Measurements from ENCODE around the gene PFN3.

The PFN3 gene, protein sequence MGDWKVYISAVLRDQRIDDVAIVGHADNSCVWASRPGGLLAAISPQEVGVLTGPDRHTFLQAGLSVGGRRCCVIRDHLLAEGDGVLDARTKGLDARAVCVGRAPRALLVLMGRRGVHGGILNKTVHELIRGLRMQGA

DNA sequence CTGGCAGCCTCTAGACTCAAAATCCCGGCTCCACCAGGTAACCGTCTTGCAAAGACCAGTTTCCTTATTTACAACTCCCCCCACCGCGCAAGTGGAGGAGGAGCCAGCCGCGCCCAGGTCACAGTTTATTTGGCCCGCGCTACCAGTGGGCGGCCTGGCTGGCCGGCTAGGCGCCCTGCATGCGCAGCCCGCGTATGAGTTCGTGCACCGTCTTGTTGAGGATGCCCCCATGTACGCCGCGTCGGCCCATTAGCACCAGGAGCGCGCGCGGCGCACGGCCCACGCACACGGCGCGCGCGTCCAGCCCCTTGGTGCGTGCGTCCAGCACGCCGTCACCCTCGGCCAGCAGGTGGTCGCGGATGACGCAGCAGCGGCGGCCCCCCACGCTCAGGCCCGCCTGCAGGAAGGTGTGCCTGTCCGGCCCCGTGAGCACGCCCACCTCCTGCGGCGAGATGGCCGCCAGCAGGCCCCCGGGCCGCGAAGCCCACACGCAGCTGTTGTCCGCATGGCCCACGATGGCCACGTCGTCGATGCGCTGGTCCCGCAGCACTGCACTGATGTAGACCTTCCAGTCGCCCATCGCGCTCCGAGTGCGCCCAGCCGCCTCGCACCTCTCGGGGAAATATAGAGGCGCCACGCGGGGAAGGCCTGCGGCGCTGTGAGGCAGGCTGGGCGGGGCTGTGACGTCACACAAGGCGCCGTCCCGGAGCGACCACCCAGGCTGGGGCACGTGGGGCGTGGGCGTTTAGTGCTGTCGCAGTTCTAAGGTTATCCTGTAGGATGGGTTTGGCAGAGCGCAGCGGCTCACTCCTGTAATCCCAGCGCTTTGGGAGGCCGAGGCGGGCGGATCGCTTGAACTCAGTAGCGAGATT, at the start of gene PFN3:
Gene PFN3 (minus strand): TSS at position 665 of the 872 bp plus-strand sequence. CDS start 85 bp downstream, at position 580.
- DNase-seq (ENCODE audit: low spot score) = no peak

DNA sequence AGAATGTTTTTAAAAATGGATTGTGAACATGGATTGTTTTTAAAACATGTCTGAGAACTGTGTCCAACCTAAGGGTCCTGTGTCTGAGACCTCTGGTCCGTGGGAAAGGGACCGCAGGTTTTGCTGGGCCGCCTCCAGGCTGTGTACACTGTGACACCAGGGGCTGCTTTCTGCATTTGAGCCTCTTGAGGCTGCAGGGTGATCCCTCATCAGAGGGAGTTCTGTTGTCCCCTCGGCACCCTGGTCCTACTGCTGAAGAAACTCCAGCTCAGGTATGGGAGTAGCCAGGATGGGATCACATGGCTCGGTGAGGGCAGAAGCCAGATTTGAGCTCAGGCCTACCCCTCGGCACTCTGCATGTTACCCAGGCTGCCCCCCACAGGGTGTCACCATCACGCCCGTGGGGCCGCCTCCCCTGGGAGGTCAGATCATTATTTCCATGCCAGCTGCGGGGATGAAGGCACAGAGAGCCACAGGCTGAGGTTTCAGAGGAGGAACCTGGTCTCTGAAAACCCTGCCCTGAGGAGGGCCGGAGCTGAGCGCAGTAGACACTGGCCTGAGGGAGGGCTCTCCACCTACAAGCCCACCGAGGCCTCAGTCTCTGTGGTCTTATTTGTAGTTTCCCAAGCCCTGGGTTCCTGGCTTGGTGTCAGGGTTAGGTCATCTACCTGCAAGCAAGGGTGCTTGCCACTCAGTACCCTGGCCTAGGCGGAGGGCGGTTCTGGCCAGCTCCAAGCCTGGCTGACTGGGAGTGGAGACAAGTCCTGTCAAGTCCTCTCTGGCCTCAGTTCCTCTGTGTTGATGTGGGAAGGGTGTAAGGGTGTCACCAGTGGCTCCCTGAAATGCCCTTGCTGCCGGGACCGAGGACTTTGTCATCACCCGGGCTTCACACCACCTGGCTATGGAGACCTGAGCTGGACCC, 48.9 kb upstream of the PFN3 start:
- DNase-seq (ENCODE audit: low spot score) = no peak

DNA sequence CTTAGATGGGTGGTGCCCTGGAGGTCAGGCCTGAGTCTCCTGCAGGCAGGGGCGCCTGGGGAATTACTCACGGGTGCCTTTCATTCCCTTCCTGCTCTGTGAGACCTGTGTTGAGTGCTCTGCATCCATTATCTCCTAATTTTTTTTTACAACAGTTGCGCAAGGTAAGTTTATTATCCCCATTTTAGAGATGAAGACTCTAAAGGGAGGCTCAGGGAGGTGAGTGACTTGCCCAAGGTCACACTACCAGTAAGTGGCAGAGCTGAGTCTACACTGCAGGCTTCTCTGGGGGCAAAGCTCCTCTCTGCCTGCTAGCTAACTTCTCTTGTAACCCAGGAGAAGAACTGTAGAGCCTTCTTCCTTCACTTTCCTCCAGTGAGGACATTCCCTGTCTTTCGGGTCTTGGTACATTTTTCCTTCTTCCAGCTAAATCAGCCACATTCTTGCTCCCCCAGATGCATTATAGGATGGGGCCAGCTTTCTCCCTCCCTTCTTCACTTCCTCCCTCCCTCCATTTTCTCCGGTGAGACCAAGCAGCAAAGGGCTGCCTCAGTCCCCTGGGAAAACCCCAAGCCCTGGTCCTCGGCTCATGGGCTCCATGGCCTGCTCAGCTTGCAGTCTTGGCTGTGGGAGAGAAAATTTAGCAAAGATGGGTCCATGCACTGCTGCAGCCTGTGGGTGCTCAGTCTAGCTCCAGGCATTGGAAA, 47.9 kb upstream of the PFN3 start:
- no peak for DNase-seq (ENCODE audit: low spot score)

DNA sequence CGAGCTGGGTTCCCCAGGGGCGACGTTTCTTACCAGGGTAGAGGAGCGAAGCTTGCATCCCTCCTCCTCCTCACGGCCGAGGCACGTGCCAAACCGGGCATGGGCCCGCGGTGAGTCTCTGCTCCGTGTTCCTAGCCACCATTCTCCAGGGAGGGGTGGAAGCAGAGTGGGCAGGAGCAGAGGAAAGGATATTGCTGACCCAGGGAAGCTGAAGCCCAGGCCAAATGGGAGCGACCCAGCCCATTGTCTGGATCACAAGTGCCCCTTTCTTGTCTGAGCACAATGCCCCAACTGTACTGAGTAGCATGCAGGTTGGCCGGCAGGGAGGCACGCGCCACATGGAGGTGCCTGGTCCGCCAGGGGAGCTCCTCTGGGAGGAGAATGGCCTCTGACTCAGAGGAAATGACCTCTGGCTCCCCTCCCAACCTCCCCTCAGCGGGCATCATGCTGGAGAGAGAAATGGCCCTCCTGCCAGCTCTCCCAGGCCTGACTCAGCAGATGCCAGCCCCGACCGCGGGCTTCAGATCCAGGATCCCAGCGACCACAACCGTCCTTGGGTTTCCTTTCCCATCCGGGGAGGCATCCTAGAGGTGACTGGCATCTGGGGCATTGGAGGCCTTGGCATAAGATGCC, 47.3 kb upstream of the PFN3 start:
- peak; percentile 92 for DNase-seq (ENCODE audit: low spot score)

DNA sequence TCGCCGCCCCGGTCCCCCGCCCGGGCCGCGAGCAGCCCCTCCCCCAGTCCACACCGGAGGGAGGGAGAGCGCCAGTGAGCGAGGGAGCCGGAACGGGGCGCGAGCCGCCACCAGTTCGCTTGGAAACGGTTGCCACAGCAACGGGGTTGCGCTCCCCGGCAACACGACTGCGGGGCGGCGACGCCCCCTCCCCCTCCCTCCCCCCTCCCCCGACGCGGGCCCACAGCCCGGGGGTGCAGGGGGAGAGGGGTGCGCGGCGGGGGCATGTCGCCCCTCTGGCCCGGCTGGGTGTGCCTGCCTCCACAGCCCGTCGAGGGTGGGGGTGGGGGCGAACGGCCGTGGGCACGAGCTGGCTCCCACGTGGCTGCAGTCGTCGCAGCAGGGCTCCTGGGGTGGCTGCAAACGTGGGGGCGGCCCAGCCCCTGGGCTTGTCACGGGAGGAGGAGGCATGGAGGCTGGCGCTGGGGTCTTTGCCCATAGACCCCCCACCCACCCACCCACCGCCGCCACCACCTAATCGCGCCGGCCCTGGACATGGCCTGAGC, 46.7 kb upstream of the PFN3 start:
- peak; percentile 83 for DNase-seq (ENCODE audit: low spot score)

DNA sequence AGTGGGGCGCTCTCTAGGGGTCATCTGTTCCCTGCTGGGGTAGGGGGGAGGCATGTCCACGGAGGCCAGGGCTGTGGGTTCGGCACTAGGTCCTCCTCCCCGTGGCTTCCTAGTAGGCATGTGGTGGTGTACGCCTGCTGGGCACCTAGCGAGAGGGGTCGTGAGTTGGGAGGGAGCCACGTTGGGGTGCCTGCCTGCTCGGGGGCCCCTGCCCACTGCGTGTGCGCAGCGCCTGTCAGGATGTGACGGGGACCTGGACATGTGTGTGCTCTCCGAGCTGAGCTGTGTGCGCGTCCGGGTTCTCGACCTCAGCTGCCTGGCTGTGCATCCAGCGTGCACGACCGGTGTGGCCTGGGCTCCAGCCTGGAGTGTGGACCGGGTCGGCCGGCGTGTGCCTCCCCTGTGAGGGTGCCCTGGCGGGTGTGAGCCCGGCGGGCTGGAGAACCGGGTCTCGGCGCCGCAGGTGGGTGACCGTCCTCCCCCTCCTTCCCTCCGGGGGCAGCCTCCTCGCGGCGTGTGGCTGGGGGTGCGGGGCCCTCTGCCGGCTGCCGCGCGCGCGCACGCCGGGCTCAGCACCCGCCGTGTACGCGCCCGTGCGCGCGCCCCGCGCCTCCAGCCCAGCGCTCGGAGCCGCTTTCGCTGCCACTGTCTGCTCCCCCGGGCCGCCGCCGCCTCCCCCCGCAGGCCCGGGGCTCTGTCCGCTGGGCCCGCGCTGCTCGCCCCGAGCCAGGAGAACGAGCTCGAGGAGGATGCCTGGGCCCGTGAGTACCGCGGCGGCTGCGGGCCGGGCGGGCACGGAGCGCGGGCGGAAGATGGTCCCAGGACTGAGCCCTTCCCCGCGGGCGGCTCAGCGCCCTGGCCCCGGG, 46.0 kb upstream of the PFN3 start, which contains the start of gene PRR7:
Gene PRR7 (plus strand): TSS at position 615 of the 866 bp plus-strand sequence. CDS start 8,254 bp downstream, outside the sequence.
- DNase-seq (ENCODE audit: low spot score) = peak; percentile 78

DNA sequence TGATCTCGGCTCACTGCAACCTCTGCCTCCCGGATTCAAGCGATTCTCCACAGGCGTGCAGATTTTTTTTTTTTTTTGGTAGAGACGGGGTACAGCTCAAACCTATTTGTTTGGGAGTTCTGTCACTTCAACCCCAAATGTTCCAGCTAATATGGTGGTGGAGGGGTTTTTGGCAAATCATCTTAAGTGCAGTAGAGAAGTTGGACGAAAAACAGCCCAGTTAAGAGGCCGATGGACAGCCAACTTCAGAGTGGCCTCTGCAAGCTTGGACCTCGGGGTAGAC, 45.4 kb upstream of the PFN3 start:
- DNase-seq (ENCODE audit: low spot score) = no peak

DNA sequence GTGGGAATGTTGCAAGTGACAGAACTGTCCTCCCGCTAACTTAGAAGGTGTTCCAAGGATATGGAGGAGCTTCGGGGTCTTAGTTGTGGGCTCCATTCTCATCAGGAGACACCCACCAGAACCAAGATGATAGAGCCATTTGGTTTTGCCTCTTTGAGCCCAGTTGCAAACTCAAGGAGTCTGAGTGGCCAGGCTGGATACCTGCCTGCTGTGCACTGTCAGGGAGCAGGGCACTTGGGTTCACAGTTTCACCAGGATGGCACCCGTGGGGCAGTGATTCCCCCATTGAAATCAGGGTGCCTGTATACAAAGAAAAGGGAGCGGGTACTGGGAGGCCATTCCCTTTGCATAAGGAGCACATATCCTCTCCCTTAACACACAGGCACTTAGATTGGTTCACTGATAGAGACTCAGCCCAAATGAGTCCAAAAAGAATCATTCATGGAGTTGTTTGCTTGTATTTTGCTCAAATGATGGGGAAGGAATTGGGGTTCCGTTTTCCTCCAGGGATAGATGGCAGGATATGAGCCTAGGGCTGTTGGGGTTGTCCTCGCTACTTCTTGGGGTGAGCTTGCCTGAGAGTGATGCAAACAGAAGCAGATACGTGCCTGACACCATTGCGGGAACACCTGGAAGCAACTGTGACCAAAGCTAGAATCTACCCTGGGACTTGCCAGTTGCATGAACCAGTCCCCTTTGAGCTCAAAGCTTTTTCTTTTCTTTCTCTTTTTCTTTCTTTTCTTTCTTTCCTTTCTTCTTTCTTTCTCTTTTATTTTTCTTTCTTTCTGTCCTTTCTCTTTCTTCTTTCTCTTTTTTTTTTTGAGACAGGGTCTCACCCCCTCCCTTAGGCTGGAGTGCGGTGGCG, 44.8 kb upstream of the PFN3 start:
- no peak for DNase-seq (ENCODE audit: low spot score)

DNA sequence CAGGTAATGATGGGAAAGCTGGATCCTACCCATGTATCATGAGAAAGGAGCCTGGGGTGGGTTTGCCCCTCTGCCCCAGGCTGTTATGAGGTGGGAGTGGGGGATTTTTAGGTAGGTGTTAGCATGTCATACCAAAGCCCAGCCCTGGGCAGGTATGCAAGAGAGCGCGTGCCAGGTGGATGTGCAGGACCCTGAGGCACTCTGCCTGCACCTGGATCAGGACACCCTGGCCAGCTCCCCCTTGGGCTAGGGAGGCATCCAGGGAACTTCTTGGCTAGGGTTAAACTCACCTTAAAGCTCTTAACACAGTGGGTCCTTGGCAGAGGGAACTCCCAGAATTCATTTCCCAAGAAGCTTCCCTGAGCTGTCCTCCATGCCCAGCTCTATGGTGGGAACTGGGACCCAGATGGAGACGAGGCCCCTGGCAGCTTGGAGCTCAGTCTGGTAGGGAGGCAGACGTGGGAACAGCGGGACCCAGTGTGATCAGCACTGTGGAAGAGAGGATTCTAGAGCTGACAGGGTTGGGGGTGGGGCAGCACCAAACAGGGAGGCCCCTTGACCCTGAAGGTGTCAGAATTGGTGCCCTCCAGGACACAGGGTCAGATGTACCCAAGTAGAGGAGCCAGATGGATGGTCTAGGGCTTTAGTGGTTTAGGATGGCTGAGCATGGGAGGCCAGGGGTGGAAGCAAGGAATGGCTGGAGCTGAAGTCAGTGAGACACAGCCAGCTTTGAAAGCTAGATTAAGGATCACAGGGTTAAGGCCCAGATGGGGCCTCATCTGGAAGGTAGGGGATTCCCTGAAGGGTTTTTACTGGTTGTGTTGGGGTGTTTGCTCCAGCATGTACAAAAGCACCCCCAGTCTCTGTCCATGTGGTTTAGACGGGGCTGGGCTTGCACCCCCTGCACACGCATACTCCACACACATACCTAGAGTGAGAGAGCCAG, 43.9 kb upstream of the PFN3 start:
- DNase-seq (ENCODE audit: low spot score) = peak; percentile 58

DNA sequence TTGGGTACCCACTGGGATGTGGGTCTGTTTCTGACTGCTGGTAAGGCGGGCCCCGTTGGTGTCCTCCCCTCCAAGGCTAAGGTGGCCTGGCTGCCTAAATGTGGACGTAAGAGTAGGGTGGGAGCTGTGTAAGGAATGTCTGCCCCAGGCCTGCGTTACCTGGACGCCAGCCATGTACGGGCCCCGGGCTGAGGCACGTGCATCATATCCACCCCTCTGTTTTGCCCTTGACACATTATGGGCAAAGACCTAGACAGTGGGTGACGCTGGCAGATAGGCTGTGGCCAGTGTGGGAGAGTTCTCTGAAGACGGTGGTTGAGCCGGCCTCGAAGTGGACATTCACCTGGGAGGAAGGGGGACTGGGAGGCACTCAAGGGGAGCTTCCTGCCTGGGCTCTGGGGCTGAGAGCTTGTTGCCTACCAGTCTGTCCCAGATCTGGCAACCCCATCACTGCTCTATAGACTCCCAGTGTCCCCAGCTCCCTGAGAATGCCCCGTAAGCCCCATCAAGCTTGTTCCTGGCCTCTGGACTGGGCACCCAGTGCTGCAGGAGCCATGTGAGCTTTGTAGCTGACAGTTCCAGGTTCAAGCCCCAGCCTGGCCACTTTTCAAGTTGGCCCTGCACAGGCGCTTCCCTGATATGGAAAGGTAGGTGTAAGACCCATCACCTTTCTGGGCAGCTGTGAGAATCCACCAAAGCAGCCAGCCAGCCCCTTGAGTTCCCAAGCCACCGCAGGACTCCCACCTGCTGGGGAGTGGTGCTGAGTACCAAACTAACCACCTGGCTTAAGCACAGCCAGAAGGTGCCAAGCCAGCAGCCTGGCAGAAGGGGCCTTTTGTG, 42.9 kb upstream of the PFN3 start:
- no peak for DNase-seq (ENCODE audit: low spot score)

DNA sequence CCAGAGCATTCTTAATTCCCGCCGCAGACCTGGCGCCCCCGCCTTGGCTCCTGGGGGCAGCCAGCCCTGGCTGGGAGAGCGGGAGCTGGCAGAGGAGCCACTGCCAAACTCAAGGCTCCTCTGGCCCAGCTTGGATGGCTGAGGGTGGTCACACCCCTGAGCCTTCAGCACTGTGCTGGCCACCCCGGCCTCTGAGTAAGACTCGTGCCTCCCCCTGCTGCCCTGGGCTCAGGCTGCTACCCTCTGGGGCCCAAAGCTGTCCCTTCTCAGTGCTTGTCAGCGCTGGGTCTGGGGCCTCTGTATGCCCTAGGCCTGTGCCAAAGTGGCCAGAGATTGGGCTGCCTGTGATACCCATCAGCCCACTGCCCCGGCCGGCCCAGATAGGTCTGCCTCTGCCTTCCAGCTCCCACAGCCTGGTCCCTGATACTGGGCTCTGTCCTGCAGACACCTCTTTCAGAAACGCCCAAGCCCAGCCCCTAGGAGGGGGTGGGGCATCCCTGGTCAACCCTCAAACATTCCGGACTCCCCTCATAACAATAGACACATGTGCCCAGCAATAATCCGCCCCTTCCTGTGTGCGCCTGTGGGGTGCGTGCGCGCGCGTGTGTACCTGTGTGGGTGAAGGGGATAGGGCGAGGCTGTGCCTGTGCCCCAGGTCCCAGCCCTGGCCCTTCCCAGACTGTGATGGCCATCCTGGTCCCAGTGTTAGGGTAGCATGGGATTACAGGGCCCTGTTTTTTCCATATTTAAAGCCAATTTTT, 41.8 kb upstream of the PFN3 start:
- DNase-seq (ENCODE audit: low spot score) = no peak

DNA sequence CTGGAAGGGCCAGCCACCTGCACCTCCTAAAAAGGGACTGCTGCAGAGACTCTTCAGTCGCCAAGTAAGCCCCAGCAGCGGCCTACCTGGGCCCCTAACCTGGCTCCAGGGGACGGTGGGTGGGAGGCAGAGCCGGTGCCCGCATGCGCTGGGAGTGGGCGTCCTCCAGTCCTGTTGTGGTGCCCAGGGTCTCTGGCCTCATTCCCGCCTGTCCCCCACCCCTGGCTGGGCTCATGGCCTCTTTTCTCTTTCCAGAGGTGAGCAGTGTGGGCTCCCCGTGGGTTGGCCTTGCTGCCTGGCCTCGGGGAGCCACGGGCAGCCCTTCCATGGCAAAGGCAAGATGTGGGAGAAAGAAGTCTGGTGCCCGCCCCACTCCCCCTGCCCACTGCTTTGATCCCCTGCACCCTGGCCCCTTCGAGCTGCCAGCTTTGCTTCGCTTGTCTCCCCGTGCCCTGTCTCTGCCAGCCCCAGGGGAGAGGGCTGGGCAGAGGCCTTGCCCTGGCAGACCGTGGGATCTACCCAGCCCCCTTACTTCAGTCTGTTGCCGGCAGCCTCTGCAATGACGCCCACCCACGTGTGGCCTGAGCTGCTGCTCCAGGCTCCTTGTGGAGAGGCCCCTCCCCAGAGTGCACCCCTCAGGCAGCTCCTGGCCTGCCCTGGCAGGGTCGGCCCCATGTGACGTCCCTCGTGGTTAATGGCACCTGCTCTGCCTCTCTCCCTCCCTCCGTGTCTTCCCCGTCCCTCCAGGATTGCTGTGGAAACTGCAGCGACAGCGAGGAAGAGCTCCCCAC, 40.7 kb upstream of the PFN3 start:
- DNase-seq (ENCODE audit: low spot score) = no peak

DNA sequence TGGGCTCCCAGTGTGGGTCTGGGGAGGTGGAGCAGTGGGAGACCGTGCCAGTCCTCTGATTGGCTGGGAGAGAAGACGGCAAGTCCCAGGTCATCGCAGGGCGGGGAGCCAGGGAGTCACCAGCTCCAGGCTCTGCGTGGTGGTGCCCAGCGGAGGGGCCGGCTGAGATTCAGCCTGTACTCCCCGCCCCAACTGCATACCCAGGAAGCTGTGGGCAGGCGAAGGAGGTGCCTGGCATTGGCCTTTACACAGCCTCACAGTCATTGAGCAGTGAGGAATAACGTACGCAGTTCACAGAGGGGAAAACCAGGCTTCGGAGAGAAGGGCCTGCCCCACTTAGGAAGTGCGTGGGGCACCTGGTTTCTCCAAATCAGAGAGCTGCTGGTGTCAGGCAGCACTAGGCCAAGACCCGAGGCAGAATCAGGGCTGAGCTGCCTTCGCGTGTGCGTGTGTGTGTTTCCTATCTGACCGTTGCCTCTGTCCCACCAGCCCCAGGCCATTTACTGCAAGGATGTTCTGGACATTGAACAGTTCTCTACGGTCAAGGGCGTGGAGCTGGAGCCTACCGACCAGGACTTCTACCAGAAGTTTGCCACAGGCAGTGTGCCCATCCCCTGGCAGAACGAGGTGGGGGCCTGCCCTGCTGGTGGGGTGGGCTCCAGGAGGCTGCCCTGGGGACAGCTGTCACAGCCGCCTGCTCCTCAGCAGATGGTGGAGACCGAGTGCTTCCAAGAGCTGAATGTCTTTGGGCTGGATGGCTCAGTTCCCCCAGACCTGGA, 39.9 kb upstream of the PFN3 start:
- no peak for DNase-seq (ENCODE audit: low spot score)

DNA sequence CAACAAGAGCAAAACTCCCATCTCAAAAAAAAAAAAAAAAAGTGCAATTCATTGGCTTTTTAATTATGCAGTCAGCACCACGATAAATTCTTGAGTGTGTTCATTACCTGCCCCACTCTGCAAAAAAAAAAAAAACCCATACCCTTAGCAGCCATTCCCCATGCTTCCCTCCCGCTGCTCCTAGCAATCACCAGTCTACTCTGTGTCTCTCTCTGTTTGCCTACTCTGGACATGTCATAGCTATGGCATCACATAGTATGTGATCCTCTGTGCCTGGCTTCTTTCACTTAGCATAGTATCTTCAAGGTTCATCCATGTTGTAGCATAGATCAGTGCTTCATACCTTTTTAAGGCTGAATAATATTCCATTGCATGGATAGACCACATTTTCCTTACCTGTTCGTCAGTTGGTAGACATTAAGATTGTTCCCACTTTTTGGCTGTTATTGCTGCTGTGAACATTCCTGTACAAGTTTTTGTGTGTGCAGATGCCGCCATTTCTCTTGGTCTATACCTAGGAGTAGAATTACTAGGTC, 39.1 kb upstream of the PFN3 start:
- no peak for DNase-seq (ENCODE audit: low spot score)

DNA sequence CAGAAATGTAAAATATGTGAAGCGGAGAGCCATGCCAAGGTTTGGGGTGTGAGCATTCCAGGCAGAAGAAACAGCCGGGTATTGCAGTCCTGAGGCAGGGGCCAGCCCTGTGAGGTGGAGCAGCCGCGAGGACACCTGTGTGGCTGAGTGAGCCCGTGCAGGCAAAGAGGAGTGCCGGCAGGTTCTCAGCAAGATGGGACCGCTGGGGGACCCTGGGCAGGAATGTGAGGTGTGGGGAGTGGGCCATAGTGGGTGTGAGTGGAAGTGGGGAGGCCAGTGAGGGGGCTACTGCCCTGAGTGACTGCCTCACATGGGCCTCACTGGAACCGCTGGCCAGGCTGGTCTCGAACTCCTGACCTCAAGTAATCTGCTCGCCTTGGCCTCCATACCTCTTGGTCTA, 38.0 kb upstream of the PFN3 start:
- DNase-seq (ENCODE audit: low spot score) = no peak

Data from Ammon's horn (tissue), 1 donor.